RWPE2 (cell line): Measurements from ENCODE around the gene CHI3L1.

Source experiments
- ATAC-seq: fragments of 200-7000 bp; cut with Tn5 transposase; 3 replicates; pipeline ENCODE4 v1.9.1; 2021; ENCODE audit warnings: low read depth
- DNase-seq: peaks from one replicate; pipeline ENCODE4 v3.0.0-alpha.2; 2020; ENCODE audit warnings: low spot score
- H3K27ac ChIP-seq: fragments of 450-650 bp; 2 replicates; pipeline ENCODE4 v1.5.1; 2017; ENCODE audit warnings: mild to moderate bottlenecking; ENCODE audit not compliant: poor library complexity, severe bottlenecking
- H3K27me3 ChIP-seq: fragments of 250-450 bp; sonication (Bioruptor Pico); 2 replicates; pipeline ENCODE4 v1.5.1; 2021; ENCODE audit warnings: mild to moderate bottlenecking, moderate library complexity; ENCODE audit not compliant: insufficient read depth, poor library complexity, severe bottlenecking
- H3K36me3 ChIP-seq: fragments of 250-450 bp; sonication (Bioruptor Pico); 2 replicates; pipeline ENCODE4 v1.5.1; 2020; ENCODE audit warnings: low read depth, mild to moderate bottlenecking, moderate library complexity
- H3K4me1 ChIP-seq: fragments of 250-450 bp; sonication (Bioruptor Pico); 2 replicates; pipeline ENCODE4 v1.5.1; 2021; ENCODE audit warnings: mild to moderate bottlenecking, moderate library complexity; ENCODE audit not compliant: insufficient read depth, poor library complexity, severe bottlenecking
- H3K4me3 ChIP-seq: fragments of 250-450 bp; sonication (Bioruptor Pico); 2 replicates; pipeline ENCODE4 v1.5.1; 2021; ENCODE audit warnings: mild to moderate bottlenecking, moderate library complexity; ENCODE audit not compliant: severe bottlenecking
- H3K9me3 ChIP-seq: fragments of 250-450 bp; sonication (Bioruptor Pico); 2 replicates; pipeline ENCODE4 v1.5.1; 2021; ENCODE audit warnings: mild to moderate bottlenecking, moderate library complexity; ENCODE audit not compliant: severe bottlenecking
- CTCF ChIP-seq: fragments of 450-650 bp; IDR thresholded peaks from one replicate; pipeline ENCODE4 v1.5.1; 2017; ENCODE audit warnings: mild to moderate bottlenecking, moderate library complexity; ENCODE audit not compliant: poor library complexity, severe bottlenecking

CHI3L1 gene

GRCh38 chr1:203225071-203225470 is 38.6 kb upstream of the CHI3L1 start:
- no peak for ATAC-seq
- Histone ChIP-seq H3K9me3 (no peaks in the 10 kb centered on the region), H3K4me1 (no peaks in the 10 kb centered on the region), H3K4me3 (no peak overlapping the region), H3K36me3 (no peaks in the 10 kb centered on the region), H3K27ac (no peak overlapping the region), H3K27me3 (no peaks in the 10 kb centered on the region)
- TF ChIP-seq CTCF, result no peak
- DNase-seq, result no peak

DNA sequence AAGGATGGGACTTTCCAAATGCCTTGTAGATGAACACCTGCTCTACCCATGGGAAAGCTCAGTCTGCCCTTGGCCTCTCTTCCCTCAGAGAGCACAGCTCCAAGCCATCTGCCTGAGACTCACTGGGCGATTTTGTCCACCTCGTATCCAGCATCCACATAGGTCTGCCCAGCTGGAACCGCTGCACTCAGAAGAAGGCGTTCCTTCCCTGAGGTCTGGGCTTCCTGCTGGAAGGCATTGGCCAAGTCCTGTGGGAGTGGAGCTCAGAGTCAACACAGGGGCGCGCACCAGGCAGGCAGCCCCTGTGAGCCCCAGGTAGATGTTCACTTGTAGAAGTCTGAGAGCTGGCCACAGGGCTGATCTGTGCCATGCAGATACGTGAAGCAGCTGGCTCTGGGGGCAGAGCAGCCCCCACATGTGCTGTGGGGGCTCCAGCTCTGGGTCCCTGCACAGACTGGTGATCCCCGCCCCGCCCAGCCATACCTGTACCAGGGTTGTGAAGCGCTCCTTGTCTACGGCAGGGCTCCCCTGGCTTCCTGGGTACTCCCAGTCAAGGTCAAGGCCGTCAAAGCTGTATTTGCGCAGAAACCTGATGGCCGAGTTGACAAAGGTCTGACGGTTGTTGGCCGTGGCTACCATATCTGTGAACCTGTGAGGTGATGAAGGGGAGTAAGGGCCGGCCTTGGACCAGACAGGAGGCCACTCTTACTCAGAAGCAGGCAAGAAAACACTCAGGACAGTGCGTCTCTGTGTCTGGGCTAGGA is 36.7 kb upstream of the CHI3L1 start:
- no peak for ATAC-seq
- Histone ChIP-seq H3K4me1 (no peaks in the 10 kb centered on the region), H3K27me3 (no peaks in the 10 kb centered on the region), H3K9me3 (no peaks in the 10 kb centered on the region), H3K4me3 (no peak overlapping the region), H3K27ac (no peak overlapping the region), H3K36me3 (no peaks in the 10 kb centered on the region)
- no peak for DNase-seq
- TF ChIP-seq CTCF, result no peak

DNA sequence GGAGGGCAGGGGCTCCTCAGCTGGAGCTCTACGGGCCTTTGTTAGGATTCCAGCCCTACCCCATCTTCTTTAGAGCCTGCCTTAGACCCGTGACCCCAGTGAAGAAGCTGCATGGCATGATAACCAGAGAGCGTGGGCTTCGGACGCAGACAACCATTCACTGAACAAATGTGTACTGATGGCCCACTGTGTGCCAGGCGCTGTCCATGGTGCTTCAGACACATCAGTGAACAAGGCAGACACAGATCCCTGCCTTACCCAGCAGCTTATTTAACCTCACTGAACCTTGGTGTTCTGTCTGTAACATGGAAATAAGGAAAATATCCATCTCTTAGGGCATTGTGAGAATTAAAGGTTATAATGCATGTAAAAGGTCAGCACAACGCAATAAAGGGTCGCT is 33.4 kb upstream of the CHI3L1 start:
- H3K4me1 ChIP-seq, result no peaks in the 10 kb centered on the region
- no peak for DNase-seq
- ATAC-seq, result no peak
- no peaks in the 10 kb centered on the region for H3K27me3 ChIP-seq
- no peak for TF ChIP-seq CTCF
- no peak overlapping the region for H3K27ac ChIP-seq
- H3K9me3 ChIP-seq, result no peaks in the 10 kb centered on the region
- no peak overlapping the region for H3K4me3 ChIP-seq
- H3K36me3 ChIP-seq, result no peaks in the 10 kb centered on the region

GRCh38 chr1:203219171-203219570 is 32.7 kb upstream of the CHI3L1 start:
- no peaks in the 10 kb centered on the region for H3K4me1 ChIP-seq
- no peak overlapping the region for H3K27ac ChIP-seq
- DNase-seq (no peak), ATAC-seq (no peak)
- no peaks in the 10 kb centered on the region for H3K27me3 ChIP-seq
- TF ChIP-seq CTCF, result no peak
- no peak overlapping the region for H3K4me3 ChIP-seq
- H3K9me3 ChIP-seq, result no peaks in the 10 kb centered on the region
- no peaks in the 10 kb centered on the region for H3K36me3 ChIP-seq

DNA sequence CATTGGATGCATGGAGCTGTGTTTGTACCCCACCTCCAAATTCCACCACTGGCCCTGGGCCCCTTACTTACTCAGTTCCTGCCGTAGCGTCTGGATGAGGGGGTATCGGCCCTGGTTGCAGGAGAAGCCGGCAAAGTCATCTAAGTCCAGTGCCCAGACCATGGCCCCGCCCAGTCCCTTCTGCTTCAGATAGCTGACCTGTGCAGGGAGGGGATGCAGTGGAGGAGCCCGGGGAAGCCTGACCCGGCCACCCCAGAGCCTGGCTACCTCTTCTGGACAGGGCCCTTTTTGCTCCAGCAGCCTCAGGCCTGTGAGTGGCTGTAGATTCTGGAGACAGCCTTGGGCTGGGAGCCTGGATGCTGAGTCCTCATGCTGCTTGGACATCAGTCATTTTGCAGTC is 31.2 kb upstream of the CHI3L1 start:
- no peaks in the 10 kb centered on the region for H3K36me3 ChIP-seq
- no peaks in the 10 kb centered on the region for H3K4me1 ChIP-seq
- DNase-seq, result no peak
- TF ChIP-seq CTCF, result no peak
- H3K4me3 ChIP-seq, result no peak overlapping the region
- H3K9me3 ChIP-seq, result no peaks in the 10 kb centered on the region
- ATAC-seq, result no peak
- no peak overlapping the region for H3K27ac ChIP-seq
- no peaks in the 10 kb centered on the region for H3K27me3 ChIP-seq
